Muscle of back (tissue), 11 donors: ENCODE measurements around the gene CTAGE9. TPM values are rescaled to one million over a fixed set of nuclear protein-coding genes. Genes with fewer than 3 reads are reported as not detected.

Experiments
- DNase-seq, 3 donors: peaks; one replicate each; pipeline versions ENCODE4 v3.0.0 to v3.0.0-alpha.2; 2013
- polyA plus RNA-seq, 10 donors: library from polyadenylated mRNA; unstranded; fragments of 120-200 nt; gene quantifications; one replicate each; pipeline ENCODE4 v1.2.1, GENCODE V29; 2013; ENCODE audit not compliant: insufficient read length in 10 of 10

CTAGE9 gene
- polyA plus RNA-seq, 10 donors: not detected

GRCh38 chr6:131678442-131678841 lies 32.4 kb downstream of the CTAGE9 start:
- DNase-seq: no peak

GRCh38 chr6:131673184-131673583 lies 37.6 kb downstream of the CTAGE9 start:
- no peak for DNase-seq

- DNase-seq: no peak
These were observed 40.9 kb downstream of the CTAGE9 start for GRCh38 chr6:131669891-131670290.

GRCh38 chr6:131663578-131664165 lies 47.1 kb downstream of the CTAGE9 start:
- no peak for DNase-seq

- DNase-seq: no peak
These were observed 50.6 kb downstream of the CTAGE9 start for GRCh38 chr6:131660195-131660594.

Other genes starting within 250 kb of the CTAGE9 start
- 1 to 10 TPM in 2 of 10 donors, under 1 TPM in 8; 0.28 to 1.5 (median 0.66) TPM for gene ARG1, start 137.8 kb downstream of the CTAGE9 start, polyA plus RNA-seq
- 10 to 100 TPM; 16.8 to 35.2 (median 24.7) TPM for gene MED23, start 82.8 kb downstream of the CTAGE9 start, polyA plus RNA-seq
- under 1 TPM; 0.13 to 0.71 (median 0.28) TPM for gene ENPP3, start 73.7 kb downstream of the CTAGE9 start, polyA plus RNA-seq
- gene OR2A4, start 9.6 kb downstream of the CTAGE9 start, polyA plus RNA-seq: under 1 TPM in 2 of 10 donors, not detected in 8; 0.26 to 0.45 TPM
- gene ENPP1, start 97.0 kb upstream of the CTAGE9 start, polyA plus RNA-seq: 10 to 100 TPM; 10.7 to 22.5 (median 15.7) TPM
- 10 to 100 TPM; 27.2 to 83.4 (median 51.1) TPM for gene CCN2, start 240.4 kb upstream of the CTAGE9 start, polyA plus RNA-seq